HG03025 (cell line): ENCODE measurements around the gene NAIF1.
"Not testable (repeated sequence)": the region's sequence is repeated elsewhere in the genome, so short reads cannot be mapped to it uniquely, and the experiment has no call there.

Experiments
- ATAC-seq: cut with Tn5 transposase; IDR thresholded peaks from one replicate; pipeline ENCODE4 v1.9.1; 2021; ENCODE audit warnings: mild to moderate bottlenecking, moderate library complexity; ENCODE audit not compliant: unreplicated experiment, low FRiP score

The NAIF1 gene

DNA sequence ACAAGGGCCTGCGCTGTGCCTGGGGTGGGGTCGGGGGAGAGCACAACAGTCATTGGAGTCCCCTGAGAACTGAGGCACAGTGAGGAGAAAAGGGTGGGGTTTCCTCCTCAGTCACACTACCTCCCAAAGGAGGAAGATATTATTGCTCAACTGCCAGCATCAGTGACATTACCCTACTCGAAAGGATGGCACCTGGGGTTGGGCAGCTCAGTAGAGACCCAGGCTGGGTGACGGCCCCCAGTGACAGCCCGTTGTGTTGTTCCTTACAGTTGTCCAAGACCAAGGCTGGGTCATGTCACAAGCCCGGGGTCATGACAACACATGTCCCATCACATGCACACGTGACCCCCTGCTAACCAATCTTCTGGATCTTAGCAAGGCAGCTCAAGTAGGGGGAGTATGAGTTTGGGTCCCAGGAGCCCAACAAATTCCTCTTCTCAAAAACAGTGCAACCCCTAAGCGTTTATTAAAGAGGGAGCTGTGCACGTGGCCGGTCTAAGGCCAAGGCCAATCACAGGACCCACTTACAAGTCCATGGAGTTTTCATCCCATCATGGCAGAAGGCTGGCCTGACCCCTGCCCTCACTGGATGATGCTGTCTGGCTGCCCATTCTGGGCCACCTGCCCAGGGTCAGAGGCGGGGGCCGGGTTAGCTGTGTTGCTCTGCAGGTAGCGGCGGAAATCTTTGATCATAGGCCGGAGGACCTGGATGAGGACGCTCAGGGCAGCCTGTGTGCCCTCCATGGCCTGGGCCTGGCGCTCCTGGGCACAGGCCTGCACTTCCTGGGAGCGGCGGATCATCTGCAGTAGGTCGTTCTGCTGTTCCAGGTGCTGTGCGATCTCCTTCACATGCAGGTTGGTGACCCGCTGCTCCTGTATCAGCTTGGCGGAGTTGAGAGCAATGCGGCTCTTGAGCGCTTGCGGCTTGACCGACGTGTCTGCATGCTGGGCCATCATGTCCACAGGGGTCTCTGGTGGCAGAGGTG, 4.0 kb downstream of the NAIF1 start:
- ATAC-seq = no peak

DNA sequence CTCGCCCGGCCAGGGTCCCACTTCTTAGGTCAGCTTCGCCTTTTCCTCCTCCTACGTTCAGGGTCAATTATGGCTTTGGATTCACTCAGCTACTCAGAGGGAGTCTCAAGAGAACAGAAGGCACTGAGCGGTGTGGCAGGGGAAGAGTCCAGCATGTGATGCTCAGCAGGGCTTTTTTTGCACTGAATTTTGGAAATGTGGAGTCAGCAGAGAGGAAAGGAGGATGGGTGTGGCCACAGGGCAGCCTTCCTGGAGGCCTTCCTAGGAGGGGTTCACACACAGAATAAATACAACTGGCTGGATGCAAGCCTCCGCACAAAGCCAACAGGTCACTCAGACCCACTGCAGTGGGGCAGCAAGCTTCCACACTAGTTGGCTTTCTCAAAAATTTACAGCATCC, 4.8 kb downstream of the NAIF1 start:
- no peak for ATAC-seq

DNA sequence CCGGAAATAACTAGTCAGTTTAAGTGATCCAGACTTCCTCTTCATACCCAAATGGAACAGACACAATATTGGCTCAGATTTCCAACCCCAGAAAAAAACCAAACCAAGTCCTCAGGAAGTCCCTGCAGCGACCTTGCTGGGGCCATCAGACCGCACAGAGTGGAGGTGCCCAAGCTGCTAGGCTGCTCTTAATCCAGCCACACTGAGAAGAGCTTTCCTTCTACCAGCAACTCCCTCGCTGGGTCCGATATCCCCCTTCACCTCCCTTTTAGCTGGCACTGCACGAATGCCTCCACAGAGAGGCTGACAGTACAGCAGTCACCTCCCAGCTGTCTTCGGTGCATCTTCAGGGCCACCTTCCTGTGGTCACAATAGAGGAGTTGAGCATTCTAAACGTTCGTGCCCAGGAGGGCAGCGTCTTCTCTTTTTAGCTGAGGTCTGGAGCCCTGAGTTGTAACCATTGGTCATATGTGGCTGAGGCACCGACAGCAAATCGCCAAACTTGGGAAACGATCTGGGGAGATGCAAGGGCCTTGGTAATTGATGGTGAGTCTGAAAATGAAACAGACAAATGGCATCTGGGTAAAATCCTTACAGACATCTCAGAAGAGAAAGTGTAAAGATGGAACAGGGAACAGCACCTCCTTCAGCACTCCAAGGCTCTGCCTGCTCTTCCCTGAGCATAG, 5.7 kb downstream of the NAIF1 start:
- ATAC-seq = no peak

DNA sequence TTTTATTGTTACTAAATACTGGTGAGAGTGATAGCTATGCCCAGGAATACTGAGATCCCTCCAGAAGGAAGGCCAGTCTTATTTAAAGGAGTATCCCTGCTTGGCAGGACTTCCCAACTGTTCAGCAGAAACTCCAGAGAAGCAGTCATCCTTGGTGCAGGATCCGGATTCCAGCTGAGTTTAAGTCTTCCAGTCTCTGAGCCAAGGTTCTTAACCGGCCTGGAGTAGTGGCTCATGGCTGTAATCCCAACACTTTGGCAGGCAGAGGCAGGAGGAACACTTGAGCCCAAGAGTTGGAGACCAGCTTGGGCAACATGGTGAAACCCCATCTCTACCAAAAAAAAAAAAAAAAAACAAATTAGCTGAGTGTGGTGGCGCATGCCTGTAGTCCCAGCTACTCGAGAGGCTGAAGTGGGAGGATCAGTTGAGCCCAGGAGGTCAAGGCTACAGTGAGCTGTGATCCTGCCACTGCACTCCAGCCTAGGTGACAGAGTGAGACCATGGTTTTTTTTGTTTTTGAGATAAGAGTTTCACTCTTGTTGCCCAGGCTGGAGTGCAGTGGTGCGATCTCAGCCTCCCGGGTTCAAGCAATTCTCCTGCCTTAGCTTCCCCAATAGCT, 7.6 kb downstream of the NAIF1 start:
- no peak for ATAC-seq

DNA sequence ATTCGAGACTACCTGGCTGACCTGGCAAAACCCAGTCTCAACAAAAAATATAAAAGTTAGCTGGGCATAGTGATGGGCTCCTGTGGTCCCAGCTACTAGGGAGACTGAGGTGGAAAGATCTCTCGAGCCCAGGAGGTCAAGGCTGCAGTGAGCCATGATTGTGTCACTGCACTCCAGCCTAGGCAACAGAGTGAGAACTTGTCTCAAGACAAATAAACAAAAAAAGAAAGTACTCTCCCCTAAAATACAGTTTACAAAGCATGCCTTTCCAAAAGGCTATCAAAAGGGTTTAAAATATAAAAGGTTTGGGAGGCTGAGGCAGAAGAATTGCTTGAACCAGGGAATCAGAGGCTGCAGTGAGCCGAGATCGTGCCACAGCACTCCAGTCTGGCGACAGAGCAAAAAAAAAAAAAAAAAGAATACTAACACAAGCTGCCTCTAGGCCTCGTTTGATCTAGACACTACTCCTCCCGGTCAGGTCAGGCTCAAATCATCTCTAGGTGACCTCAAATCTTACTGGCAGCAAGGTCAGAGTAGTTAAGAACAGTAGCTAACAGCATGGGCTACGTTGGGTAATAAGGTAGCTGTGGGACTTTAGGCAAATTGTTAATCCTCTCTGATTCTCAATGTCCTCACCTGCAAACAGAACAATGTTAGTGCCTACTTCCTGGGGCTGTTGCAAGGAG, 9.3 kb downstream of the NAIF1 start:
- ATAC-seq = no peak

DNA sequence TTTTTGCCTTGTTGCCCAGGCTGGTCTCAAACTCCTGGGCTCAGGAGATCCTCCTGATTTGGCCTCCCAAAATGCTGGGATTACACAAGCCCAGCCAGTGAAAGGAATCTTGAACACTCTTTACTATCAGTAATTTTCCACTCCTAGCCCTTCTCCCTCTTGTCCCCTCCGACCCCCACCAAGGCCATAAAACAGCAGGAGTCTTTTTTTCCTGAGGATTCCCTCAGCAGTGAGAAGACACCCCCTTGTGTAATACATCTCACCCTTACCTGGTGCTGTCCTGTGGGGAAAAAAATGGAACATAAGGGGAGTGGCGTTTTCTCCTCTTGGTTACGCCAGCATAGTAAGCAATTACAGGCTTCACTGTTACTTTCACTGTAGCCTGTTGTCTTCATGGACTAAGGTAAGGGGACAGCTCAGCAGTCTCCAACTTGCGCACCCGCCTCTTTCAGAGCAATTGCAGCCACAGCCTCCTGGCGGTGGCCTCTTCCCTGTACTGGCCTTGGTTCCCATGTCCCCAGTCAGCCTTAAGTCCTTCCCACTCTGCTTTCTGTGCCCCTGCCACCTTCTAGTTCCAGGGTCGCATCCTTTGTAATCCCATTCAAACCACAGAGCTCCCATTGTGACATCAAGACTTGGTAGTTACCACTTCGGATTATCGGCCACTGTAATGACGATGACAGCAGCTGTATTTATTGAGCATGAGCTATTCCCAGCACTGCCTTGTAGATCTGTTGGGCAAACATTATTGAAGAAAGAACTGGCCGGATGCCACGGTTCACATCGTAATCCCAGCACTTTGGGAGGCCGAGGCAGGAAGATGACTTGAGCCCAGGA, 10.0 kb downstream of the NAIF1 start:
- ATAC-seq = no peak

DNA sequence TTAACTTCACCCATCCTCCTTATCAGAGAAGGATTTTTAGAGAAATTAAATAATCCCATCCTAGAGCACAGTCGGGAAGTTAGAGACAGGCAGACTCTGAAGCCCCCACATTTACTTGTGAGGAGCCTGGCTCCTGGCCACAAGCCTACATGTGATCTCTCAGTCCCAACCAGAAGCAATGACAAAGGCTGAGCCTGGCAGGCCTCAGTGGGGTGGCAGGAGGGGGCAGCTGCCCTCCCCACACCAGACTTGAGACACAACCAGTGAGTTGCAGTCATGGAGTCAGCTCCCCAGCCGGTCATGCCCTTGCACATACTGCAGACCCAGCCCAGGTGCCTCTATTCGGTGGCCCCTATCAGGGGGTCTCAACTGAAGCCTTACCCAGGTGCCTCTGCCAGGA, 11.0 kb downstream of the NAIF1 start:
- ATAC-seq = no peak

DNA sequence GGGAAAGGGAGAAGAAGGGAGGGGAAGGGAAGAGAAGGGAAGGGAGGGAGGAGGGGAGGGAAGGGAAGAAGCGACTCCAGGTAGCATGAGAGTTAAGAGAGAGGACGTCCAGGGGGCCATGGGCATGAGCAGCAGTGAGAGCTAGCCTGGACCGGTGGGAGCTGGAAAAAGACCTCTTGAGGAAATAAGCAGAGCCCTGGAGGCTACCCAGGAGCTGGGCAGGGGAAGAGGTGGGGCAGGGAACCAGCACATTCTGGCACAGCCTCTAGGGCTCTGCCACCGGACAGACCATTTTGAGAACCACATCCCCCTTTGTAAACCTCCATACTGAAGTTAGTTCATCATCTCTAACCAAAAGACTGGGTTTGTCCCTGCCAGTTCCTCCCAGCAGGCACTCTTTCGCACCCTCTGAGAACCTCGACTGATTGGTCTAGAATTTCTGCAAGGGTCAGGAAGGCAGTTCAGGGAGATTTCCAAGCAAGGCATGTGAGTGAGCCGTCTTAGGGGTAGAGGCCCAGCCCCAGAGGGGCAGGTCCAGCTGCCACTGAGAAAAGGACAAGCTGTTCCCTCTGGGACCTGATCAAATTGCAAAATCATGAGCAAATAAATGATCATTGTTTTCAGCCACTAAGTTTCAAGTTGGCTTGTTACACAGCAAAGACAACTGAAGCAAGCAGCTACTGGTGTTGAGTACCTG, 11.6 kb downstream of the NAIF1 start:
- no peak for ATAC-seq

DNA sequence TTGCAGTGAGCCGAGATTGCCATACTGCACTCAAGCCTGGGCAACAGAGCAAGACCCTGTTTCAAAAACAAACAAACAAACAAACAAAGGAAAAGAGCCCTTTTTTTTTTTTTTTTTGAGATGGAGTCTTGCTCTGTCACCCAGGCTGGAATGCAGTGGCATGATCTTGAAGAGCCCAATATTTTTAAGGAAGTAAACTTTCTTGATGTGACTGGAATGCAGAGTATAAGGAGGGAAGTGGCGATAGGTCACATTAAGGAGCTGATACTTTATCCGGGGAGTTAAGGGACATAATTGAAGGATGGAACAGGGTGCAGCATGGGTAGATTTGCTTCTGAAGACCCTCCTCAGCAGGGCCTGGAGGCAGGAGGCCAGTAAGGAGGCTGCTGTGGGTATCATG, 13.0 kb downstream of the NAIF1 start:
- ATAC-seq = no peak

DNA sequence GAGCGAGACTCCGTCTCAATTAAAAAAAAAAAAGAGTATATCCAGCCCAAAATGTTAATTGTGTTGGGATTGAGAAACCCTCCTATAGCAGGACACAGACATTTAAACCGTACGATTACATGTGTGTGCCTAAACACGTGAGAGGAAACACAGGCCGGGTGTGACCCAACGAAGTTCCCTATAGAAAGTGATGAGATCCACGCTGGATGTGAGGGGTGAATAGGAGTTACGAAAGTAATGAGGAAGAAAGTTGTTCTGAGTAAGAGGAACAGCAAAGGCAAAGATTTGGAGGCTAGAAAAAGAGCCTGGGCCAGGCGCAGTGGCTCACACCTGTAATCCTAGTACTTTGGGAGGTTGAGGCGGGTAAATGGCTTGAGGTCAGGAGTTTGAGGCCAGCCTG, 13.6 kb downstream of the NAIF1 start:
- no peak for ATAC-seq

DNA sequence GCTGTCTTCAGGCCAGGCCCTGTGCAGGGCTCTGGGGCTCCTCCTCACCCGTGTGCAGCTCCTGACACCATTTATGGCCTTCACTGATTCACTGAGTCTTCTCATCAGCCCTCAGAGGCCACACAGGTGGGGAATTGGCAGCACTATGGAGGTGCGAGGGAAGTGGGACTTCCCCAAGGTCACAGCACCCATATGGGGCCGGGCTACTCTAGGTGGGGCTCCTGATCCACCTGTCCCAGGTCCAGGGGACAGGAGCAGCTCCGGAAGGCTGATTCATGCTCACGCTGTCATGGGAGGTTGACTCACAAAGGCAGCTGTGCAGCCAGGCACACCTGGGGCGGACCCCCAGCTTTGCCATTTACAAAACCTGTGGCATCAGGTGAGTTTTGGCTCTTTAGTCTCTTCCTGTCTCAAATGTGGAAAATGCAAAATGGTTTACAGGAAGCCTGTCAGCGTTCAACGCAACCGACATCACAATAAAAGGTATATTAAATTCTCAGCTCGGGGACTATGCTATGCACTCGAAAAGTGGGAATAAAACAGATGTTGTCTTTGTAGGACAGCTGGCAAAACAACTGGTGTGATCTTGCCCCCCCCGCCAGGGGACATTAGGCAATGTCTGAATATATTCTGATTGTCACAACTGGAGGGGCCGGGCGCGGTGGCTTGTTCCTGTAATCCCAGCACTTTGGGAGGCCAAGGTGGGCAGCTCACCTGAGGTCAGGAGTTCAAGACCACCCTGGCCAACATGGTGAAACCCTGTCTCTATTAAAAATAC, 15.0 kb downstream of the NAIF1 start:
- no peak for ATAC-seq

DNA sequence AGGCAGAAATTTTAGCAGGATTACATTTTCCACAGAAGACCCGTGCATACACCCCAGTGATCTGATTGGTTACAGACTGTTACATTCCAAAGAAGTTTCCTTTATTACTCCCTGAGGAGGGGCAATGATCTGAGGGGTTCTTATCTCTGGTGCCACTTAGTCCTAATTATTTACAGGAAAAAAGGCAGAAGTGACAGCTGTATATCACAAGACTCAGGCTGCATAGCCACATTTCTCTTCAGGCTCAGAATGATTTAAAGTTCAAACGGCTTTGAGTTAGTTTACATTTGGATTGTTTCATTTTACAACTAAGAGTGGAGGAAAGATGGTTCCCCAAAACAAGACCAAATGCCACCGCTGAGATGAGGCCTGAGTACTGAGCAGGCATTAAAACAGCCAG, 17.3 kb downstream of the NAIF1 start:
- no peak for ATAC-seq

DNA sequence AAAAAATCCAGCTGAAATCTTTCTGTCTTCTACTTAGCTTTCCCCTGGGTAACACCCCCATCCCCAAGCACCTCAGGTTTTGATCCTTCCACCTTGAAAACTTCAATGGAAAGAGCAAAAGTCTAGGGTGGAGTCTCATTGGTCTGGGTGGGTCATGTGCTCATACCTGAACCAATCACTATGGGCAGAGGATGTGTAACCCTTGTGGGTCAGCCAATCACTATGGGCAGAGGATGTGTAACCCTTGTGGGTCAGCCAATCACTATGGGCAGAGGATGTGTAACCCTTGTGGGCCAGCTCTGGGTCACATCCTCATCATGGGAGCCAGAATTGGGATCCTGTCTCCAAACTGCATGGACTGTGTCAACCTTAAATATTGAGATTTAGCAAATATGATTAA, 18.5 kb downstream of the NAIF1 start:
- no peak for ATAC-seq

DNA sequence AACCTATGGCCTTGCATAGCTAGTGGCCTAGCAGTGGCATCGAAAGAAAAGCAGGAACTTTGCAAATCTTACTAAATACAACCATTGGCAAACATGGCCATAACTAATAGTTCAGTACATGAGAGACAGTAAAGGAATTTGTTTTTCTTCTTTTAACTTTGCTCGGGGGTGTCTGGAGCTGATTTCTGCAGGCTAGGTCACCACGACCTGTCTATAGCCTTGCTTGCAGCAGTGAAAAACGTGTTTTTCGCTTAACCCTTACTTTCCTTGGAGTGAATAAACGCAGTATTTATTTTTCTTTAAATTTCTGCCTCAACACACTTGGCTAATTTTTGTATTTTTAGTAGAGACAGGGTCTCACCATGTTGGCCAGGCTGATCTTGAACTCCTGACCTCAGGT, 19.9 kb downstream of the NAIF1 start:
- no peak for ATAC-seq

DNA sequence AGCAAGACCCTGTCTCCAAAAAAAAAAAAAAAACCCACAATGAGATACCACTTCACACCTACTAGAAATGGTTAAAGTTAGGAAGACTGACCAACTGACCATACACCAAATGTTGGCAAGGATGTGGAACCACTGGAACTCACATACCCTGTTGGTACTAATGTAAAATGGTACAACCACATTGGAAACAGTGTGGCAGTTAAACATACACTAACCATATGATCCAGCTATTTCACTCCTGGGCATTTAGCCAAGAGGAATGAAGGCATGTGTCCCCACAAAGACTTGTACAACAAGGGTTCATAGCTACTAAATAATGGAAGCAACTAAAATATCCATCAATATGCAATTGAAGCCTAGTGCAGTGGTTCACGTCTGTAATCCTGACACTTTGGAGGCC, 21.3 kb downstream of the NAIF1 start:
- no peak for ATAC-seq

DNA sequence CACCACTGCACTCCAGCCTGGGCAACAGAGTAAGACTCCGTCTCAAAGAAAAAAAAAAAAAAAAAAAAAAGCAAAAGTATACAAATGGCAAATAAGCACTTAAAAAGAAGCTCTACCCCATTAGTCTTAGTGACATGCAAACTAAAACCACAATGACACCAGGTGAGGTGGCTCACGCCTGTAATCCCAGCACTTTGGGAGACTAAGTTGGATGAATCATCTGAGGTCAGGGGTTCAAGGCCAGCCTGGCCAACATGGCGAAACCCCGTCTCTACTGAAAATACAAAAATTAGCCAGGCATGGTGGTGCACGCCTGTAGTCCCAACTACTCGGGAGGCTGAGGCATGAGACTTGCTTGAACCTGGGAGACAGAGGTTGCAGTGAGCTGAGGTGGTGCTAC, 21.7 kb downstream of the NAIF1 start:
- not testable (repeated sequence) for ATAC-seq

DNA sequence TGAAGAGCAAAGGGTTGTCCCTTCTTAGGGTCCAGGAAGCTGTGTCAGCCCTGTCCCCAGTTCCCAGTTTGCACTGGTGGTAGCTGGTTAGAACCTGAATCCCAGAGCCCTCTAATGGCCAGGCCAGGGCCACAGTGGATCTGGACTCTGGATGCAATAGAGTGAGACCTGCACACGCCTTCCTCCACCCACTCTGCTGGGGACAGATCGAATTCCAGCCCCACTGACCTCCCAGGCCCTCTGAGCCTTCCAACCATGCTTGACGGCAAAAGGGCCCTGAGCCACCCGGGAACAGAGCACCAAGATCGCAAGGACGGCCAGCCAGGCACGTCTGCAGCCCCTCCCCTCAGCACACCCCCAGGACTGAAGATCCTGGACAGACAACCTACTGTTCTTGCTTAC, 23.7 kb downstream of the NAIF1 start:
- no peak for ATAC-seq

DNA sequence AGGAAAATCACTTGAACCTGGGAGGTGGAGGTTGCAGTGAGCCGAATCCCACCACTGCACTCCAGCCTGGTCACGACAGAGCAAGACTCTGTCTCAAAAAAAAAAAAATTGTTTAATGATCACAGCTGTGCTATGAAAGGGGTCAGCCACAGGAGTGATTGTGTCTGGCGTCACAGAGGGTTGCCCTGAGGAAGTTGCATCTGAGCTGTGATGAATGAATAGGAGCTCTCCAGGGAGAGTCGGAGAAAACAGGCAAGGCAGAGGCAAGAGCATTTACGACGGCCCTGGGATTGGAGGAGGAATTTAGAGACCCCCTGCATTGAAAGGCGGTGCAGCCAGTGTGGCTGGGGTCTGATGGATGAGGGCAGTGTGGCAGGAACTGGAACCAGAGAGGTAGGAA, 25.1 kb downstream of the NAIF1 start:
- ATAC-seq = no peak

DNA sequence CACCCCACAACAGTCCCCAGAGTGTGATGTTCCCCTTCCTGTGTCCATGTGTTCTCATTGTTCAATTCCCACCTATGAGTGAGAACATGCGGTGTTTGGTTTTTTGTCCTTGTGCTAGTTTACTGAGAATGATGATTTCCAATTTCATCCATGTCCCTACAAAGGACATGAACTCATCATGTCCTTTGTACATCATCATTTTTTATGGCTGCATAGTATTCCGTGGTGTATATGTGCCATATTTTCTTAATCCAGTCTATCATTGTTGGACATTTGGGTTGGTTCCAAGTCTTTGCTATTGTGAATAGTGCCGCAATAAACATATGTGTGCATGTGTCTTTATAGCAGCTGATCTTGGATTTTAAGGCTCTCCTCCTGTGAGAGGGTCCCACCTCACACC, 26.3 kb downstream of the NAIF1 start:
- not testable (repeated sequence) for ATAC-seq
